ENCODE results near the gene PCNX2. TPM values are rescaled to one million over a fixed set of nuclear protein-coding genes. Genes with fewer than 3 reads are reported as not detected.

PCNX2 gene
- total and polyA plus RNA-seq, 2 donors (not counting 3 experiments of a cell fraction or from before 2014, with no cell fraction given), result 6.6 to 11.0 TPM

DNA sequence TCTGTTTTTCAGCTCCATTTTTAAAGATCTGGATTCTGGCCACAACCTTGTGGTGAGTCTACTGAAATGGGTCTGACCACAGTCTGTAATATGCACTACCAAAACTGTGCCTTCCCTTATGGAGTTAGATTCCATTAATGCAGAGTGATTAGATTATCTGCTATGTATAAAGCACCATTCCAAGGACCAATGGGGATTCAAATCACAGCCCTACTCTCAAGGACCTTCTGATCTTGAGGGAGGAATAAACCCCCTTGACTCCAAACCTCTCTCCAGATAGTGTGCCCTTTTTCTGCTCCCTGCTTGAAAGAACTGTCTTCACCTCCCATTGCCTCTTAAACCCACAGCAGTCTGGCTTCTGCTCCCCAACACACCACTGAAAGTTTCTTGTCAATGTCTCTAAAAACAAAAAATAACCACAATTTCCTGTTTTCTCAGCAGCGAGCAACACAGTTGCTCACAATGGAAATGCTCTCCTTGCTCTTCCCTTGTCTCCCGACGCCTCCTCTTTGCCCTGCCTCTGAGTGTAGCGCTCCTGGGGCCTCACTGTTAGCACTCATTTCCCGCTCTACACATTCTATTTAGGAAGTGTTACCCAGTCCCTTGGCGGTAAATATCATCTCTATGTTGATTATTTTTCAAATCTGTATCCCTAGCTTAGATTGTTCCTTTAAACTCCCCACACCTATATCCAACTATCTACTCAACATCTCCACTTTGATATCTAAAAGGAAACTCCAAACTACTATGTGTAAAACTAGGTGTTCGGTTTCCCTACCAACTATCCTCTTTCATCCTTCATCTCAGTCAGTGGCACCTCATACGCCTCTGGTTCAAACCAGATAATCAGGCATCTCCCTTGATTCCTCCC, 13.6 kb downstream of the PCNX2 start:
- H3K27me3 ChIP-seq (ENCODE audit: control insufficient read depth in 2 of 2, insufficient read depth in 2 of 2, low read length in 2 of 2), result no peaks in the 10 kb centered on the region
- H3K27ac ChIP-seq (ENCODE audit: insufficient read depth, low read depth, low read length), result no peak overlapping the region
- H3K4me3 ChIP-seq (replicated peaks in 1 of 3; ENCODE audit: insufficient read depth in 1 of 3, low read depth in 1 of 3, low read length in 3 of 3), result no peak overlapping the region
- no peaks in the 10 kb centered on the region for H3K4me1 ChIP-seq (ENCODE audit: control insufficient read depth, extremely low read depth, insufficient read depth, low read length)
- FAIRE-seq (no peak), DNase-seq (ENCODE audit: low read depth, low spot score) (no peak)
- no peak overlapping the region for H3K9ac ChIP-seq (replicated peaks; ENCODE audit: extremely low read depth, insufficient read depth, low read length)
- TF ChIP-seq POLR2A (IDR thresholded peaks at IDR 0.05; ENCODE audit: low read depth, low read length) (no peak), FOS (IDR thresholded peaks at IDR 0.05; ENCODE audit: borderline replicate concordance, insufficient read depth, low read length) (no peak), EZH2 (IDR thresholded peaks at IDR 0.05; ENCODE audit: borderline replicate concordance, low read depth, low read length, severe bottlenecking) (no peak), MYC (IDR thresholded peaks at IDR 0.05; ENCODE audit: low read depth, low read length) (no peak), JUN (IDR thresholded peaks at IDR 0.05; ENCODE audit: borderline replicate concordance, insufficient read depth, insufficient read length, low read depth) (no peak), POLR2AphosphoS5 (IDR thresholded peaks at IDR 0.05; ENCODE audit: insufficient read depth, low read depth, low read length) (no peak), GATA2 (IDR thresholded peaks at IDR 0.05; ENCODE audit: insufficient read depth, insufficient read length, low read depth, low read length) (no peak)
- TF ChIP-seq, protein P1, sequence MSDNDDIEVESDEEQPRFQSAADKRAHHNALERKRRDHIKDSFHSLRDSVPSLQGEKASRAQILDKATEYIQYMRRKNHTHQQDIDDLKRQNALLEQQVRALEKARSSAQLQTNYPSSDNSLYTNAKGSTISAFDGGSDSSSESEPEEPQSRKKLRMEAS (IDR thresholded peaks at IDR 0.05; ENCODE audit: insufficient read depth, insufficient read length), result no peak
- TF ChIP-seq, protein P2, sequence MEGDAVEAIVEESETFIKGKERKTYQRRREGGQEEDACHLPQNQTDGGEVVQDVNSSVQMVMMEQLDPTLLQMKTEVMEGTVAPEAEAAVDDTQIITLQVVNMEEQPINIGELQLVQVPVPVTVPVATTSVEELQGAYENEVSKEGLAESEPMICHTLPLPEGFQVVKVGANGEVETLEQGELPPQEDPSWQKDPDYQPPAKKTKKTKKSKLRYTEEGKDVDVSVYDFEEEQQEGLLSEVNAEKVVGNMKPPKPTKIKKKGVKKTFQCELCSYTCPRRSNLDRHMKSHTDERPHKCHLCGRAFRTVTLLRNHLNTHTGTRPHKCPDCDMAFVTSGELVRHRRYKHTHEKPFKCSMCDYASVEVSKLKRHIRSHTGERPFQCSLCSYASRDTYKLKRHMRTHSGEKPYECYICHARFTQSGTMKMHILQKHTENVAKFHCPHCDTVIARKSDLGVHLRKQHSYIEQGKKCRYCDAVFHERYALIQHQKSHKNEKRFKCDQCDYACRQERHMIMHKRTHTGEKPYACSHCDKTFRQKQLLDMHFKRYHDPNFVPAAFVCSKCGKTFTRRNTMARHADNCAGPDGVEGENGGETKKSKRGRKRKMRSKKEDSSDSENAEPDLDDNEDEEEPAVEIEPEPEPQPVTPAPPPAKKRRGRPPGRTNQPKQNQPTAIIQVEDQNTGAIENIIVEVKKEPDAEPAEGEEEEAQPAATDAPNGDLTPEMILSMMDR (IDR thresholded peaks at IDR 0.05; ENCODE audit: extremely low read depth in 1 of 2, insufficient read depth in 1 of 2, low read depth in 1 of 2, low read length in 2 of 2), result no peak
- H3K4me2 ChIP-seq (ENCODE audit: insufficient read depth, low read length), result no peak overlapping the region
- no peaks in the 10 kb centered on the region for H3K36me3 ChIP-seq (ENCODE audit: control insufficient read depth in 2 of 2, extremely low read depth in 1 of 2, insufficient read depth in 2 of 2, low read length in 2 of 2)
- H3K9me1 ChIP-seq (replicated peaks; ENCODE audit: control insufficient read depth, extremely low read depth, insufficient read depth, low read length), result no peaks in the 10 kb centered on the region
- intact Hi-C loops (cut with micrococcal nuclease), result no loop called here
- no peaks in the 10 kb centered on the region for H3K79me2 ChIP-seq (ENCODE audit: control insufficient read depth, insufficient read depth, low read length)
- dilution Hi-C loops (cut with MboI; ENCODE audit: extremely low pct_ligation_motif_present, low sequenced_read_pairs), result no loop called here
- H3K9me3 ChIP-seq (replicated peaks; ENCODE audit: control insufficient read depth, insufficient read depth, low read length), result no peaks in the 10 kb centered on the region
- ChIA-PET POLR2A (no interaction called here), CTCF (no interaction called here)
- no TSS peak for BruUV-seq (replicated peaks)
- no peaks in the 10 kb centered on the region for H4K20me1 ChIP-seq (replicated peaks; ENCODE audit: control insufficient read depth, extremely low read depth, insufficient read depth, low read length)
- H2AFZ ChIP-seq (ENCODE audit: low read depth, low read length), result no peak overlapping the region
